ENCODE data around the gene GNB1.
A peak's percentile ranks its signal among the peaks of the same experiment; 100 is the strongest.

Gene GNB1

DNA sequence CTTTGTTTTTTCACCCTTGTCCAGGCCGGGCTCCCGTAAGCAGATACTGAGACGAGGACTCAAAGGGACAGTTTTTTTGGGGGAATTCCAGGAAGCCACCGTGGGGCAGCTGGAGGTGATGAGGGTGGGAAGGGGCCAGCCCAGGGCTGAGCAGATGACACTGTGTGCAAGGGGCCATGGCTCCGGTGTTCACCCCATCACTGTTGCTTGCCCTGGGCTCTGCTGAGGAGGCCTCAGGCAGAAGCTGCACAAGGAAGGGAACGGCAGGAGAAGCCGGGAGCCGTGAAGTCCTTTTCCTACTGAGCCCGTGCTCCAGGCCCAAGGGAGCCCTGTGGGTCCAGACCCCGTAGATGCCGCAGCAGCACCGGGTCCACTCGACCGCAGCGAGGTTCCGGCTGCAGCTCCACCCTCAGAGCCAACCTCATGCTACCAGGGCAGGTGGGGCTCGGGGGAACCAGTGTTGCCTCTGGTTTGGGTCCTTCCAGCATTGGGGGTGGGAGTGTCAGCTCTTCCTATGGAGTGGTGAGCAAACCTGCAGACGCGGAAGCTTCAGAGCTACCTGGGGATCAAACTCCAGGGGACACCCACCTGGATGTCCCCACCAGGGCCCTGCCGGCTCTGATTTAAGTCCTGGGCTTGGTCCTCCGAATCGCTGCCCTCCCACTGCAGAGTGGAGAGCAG, 19.9 kb upstream of the GNB1 start:
- no peak for DNase-seq (ENCODE audit: low read depth in 2 of 2)

- DNase-seq (ENCODE audit: low read depth in 2 of 2), result no peak
These were observed 19.2 kb upstream of the GNB1 start for GRCh38 chr1:1910033-1910465.

DNA sequence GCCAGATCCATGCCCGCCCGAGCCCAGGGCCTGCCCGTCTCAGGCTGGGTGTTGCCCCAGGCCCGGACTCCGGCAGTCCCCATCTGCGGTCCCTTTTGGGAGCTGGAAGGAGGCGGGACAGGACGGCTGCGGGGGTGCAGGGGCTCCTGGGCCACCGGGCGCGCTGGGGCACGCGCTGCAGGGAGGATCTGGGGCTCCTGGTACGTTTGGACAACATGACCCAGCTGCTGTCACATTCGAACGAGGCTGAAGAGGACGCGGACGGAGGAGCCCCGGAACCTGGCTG, 17.6 kb upstream of the GNB1 start:
- no peak for DNase-seq (ENCODE audit: low read depth in 2 of 2)

- no peak for DNase-seq (ENCODE audit: low read depth in 2 of 2)
These were observed 16.3 kb upstream of the GNB1 start for GRCh38 chr1:1907098-1907736.

DNA sequence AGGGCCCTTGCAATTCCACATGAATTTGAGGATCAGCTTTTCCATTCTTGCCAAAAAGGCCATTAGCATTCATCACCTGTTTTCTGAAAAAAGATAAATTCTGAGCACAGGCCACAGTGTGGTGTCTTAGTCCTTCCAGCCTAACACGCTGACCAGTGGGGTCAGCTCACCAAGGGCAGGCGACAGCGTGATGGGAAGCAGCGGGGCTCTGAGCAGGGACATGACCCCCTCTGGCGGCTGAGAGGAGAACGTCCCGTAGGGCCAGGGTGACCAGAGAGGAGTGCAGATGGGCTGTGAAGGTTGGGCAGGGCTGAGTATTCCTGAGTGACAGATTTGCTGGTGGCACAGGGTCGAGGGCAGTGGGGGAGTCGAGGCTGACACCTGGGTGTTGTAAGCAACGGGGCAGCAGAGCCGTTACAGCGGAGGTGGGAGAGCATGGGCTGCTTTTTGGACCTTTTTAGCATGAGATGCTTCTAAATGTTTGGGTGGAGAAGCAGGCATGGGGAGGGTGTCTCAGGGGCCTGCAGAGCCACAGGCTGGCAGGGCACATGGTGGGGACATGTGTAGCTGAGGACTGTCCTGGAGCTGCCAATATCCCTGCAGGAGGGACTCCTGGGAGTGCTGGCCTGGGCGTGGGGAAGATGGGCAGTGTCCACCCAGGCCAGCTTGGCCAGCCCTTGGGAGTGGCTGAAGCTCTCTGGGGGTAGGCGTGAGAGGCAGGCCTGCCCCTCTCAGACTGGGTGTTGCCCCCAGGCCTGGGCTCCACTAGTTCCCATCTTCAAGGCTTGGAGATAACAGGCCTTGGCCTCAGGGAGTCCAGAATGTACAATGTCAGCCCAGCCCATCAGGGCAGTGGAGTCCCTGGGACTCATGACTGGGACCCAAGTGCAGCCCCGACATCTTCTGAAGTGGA, 15.6 kb upstream of the GNB1 start:
- DNase-seq (ENCODE audit: low read depth in 2 of 2), result peak; percentile 58 to 62

GRCh38 chr1:1903224-1903623, 12.3 kb upstream of the GNB1 start:
- DNase-seq (ENCODE audit: low read depth in 2 of 2), result no peak

DNA sequence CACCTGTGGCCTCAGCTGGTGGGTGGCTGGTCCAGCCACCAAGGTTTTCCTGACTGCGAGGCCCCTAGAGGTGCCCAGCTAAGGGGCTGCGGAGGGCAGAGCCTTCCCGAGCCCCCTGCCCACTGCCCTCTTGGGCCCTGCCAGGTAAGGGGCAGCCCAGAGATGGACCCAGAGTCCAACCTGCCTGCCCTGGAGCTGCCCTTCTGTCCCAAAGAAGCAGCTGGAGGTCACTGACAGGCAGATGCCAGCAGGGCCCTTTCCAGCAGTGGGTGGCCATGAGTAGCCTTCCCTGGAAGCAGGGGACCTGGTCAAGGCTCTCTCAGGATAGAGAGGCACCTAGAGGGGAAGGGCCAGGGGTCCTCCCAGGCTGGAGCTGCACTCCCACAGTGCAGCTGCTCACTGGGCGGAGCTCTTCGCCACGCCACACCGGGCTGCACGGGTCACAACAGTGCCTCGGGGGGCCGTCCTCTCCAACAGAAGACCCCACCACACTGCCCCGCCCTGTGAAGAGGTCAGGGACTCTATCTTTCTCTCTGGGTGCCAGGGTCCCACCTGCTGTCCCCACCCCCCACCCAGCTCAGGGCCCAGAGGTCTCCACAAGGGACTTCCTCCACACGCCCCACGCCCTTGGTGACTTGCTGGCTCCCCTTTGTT, 10.9 kb upstream of the GNB1 start:
- no peak for DNase-seq (ENCODE audit: low read depth in 2 of 2)

DNA sequence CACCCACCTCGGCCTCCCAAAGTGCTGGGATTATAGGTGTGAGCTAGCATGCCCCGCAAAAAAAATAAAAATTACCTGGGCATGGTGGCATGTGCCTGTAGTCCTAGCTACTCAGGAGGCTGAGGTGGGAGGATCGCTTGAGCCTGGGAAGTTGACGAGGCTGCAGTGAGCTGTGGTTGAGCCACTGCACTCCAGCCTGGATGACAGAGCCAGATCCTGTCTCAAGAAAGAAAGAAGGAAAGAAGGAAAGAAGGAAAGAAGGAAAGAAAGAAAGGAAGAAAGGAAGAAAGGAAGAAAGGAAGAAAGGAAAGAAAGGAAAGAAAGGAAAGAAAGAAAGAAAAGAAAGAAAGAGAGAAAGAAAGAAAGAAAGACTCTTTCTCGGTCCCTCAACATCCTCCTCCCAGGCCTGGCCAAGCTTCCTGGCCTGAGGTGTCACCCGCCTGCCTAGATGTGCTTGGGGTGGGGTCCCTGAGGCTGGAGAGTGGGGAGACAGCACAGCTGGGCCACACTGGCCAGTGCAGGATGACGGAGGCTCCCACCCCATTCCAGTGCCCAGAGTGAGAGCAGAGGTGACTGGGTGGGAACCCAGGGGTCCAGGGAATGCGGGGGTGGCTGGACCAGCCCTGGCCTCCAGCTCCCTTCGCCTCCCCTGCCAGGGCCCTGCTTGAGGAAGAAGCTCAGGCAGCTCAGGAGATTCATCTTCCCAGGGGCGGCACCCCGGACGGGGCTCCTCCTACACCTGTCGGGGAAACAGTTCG, 10.2 kb upstream of the GNB1 start:
- DNase-seq (ENCODE audit: low read depth in 2 of 2), result no peak

GRCh38 chr1:1899967-1900327, 9.1 kb upstream of the GNB1 start:
- DNase-seq (ENCODE audit: low read depth in 2 of 2), result no peak

DNA sequence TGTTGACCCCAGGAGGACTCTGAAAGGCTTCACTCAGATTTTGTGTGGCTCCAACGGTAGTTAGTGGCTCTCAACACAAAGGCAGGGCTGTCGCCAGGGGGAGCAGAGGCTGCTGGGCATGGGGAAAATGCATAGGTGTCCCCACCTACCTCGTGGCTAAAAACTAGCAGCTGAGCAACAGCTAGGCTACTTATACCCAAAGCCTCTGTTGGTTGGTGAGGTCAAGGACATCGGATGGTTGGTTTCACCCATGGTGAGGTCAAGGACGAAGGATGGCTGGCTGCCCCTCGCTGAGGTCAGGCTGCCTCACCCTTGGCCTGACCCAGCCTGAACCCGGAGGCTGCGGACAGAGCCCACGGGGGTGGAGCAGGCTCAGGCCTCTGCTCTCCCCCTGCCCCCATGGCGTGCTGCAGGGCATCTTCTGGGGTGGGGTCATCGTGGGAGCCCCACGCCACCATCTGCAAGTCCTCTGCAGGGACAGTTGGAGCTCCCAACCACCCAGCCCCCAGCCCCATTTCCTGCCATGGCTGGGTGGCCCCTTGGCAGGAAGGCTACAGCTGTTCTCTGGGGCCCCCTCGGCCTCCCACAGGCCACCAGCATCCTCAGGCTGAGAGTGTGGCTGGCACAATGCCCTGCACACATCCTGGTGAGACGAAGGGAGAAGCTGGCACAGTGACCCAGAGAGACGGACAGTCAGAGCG, 8.5 kb upstream of the GNB1 start:
- DNase-seq (ENCODE audit: low read depth in 2 of 2), result no peak

DNA sequence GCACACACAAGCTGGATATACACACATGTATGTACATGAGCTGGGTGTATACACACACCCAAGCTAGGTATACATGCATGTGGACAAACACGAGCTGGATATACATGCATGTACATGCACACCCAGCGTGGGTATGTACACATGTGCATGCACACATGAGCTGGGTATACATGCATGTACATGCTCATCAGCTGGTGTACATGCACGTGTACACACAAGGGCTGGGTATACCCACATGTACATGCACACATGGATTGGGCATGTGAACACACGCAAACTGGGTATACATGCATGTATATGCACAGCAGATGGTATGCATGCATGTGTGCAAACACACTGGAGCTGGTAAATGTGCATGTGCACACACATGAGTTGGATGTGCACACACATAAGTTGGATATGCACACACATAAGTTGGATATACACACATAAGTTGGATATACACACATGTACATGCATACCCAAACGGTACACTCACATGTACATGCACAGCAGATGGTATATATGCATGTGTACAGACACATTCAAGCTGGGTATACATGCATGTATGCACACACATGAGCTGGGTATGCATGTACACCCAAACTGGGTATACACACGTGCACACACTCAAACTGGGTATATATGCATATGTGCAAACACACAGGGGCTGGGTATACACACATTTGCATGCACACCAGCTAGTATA, 7.5 kb upstream of the GNB1 start:
- DNase-seq (ENCODE audit: low read depth in 2 of 2), result no peak

GRCh38 chr1:1895456-1896336, 4.8 kb upstream of the GNB1 start:
- no peak for DNase-seq (ENCODE audit: low read depth in 2 of 2)

DNA sequence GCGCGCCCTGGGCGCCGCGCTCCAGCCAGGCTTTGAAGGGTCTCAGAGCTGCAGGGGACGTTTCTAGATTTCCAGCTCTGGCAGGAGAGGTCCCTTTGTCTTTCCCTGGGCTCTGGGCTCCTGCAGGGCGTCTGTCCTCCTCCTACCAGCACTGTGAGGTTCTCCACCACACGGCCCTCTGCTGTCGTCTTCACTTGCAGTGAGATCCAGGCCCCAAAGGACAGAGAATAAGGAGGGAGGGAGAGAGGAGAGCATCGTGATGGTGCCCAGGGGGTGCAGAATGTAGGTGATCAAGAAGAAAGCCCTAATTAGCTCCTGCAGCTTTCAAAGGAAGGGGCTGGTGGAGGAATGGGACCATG, 4.2 kb upstream of the GNB1 start:
- no peak for DNase-seq (ENCODE audit: low read depth in 2 of 2)

DNA sequence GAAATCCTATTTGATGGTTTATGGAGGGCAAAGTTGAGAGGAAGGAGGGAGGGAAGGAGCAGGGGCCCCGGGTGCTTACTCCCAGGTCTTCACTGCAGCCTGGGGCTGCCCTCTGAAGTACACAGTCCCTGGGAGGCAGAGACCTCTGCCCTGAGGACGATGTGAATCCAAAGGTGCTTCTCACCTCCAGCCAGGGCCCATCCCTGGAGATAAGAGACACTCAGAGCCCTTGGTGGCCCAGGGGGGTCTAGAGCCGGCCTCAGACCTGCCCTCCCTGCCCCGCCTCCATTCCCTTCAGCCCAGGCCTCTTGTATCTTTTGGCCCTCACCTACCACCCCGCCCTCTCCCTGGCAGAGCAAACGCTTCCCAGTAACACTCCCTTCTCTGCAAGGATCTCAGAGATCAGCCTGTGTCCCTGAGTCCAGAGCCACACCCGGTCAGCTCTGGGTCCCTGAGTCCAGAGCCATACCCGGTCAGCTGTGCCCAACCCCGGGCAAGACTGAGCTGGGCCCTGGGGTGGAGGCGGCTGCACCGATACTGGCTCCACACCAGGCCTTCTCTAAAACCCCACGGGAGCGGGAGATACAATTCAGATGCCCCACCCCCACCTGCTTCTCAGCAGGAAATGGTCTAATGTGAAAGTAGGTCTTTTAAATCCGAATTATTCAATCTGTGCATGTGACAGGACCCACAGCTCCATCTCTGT, 3.6 kb upstream of the GNB1 start:
- DNase-seq (ENCODE audit: low read depth in 2 of 2), result no peak

GRCh38 chr1:1893997-1894353, 3.1 kb upstream of the GNB1 start:
- DNase-seq (ENCODE audit: low read depth in 2 of 2), result no peak

- no peak for DNase-seq (ENCODE audit: low read depth in 2 of 2)
These were observed 2.6 kb upstream of the GNB1 start for GRCh38 chr1:1893291-1893985.

DNA sequence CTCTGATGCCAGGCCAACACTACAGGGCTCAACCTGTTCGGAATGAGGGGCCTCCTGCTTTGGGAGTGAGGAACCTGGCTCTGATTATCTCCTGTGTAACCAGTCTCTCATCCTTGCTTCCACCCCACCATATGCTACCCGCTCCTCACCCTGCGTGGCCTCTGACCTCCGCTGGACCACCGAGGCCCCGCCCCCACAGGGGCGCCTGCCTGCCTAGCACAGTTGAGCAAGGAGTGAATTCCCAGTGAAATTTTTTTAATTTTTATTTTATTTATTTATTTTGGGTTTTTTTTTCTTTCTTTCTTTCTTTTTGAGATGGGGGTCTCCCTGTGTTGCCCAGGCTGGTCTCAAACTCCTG, 1.9 kb upstream of the GNB1 start:
- DNase-seq (ENCODE audit: low read depth in 2 of 2), result no peak

- DNase-seq (ENCODE audit: low read depth in 2 of 2), result no peak
These were observed 1.3 kb upstream of the GNB1 start for GRCh38 chr1:1892079-1892762.
